ENCODE data around the gene CRELD2.

CRELD2 gene

GRCh38 chr22:49972163-49973017, 54.0 kb downstream of the CRELD2 start:
- H3K27ac ChIP-seq, result peak overlapping the region in 14 of 21 experiments; percentile 1 to 93 (median 82)

DNA sequence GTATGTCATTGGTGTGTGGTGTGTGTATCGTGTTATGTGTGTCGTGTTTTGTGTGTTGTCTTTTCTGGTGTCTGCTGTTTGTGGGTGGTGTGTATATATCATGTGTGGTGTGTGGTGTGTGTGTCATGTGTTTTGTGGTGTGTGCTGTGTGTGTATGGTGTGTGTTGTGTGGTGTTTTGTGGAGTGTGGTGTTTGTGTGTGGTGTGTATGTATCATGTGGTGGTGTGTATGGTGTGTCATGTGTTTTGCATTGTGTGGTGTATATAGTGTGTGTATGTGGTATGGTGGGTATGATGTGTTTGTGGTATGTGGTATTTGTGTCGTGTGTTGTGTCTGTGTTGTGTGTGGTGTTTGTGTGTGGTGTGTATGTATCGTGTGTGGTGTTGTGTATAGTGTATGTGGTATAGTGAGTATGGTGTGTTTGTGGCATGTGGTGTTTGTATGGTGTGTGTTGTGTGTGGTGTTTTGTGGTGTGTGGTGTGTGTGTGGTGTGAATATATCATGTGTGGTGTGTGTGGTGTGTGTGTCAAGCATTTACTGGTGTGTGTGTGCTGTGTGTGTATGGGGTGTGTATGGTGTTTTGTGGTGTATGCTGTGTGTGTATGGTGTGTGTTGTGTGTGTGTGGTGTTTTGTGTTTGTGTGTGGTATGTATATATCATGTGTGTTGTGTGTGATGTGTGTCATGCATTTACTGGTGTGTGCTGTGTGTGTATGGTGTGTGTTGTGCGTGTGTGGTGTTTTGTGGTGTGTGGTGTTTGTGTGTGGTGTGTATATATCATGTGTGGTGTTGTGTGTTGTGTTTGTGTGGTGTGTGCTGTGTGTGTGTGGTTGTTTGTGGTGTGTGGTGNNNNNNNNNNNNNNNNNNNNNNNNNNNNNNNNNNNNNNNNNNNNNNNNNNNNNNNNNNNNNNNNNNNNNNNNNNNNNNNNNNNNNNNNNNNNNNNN, 54.9 kb downstream of the CRELD2 start:
- Histone ChIP-seq H3K4me3 (no peak overlapping the region), H3K27ac (no peak overlapping the region)

More at GRCh38 chr22:49972163-49973017, 54.0 kb downstream of the CRELD2 start:
- H3K4me3 ChIP-seq, result peak overlapping the region in 4 of 7 experiments; percentile 38 to 49 (median 44)

GRCh38 chr22:49975543-49976389, 57.3 kb downstream of the CRELD2 start:
- Histone ChIP-seq H3K4me3 (no peak overlapping the region), H3K27ac (peak overlapping the region in 15 of 21 experiments; percentile 3 to 80 (median 54))

- Histone ChIP-seq H3K27ac (peak overlapping the region in 10 of 21 experiments; percentile 3 to 76 (median 34)), H3K4me3 (no peak overlapping the region)
Measured at GRCh38 chr22:49976439-49977175, 58.2 kb downstream of the CRELD2 start.

All from skin epidermis (tissue), 12 donors.